Stomach (tissue), 9 donors: ENCODE results near the gene CALHM4. TPM values are rescaled to one million over a fixed set of nuclear protein-coding genes. Genes with fewer than 3 reads are reported as not detected.
A peak's percentile ranks its signal among the peaks of the same experiment; 100 is the strongest.

ENCODE experiments used
- DNase-seq, 2 donors: peaks; one replicate each; pipeline versions ENCODE4 v3.0.0 to v3.0.0-alpha.2; 2013 to 2019
- H3K27ac ChIP-seq, 5 donors: fragments of 200-600 bp in 4 of 5; sonication (generic) in 4 of 5; one replicate each; pipeline ENCODE4 v1.5.1; 2013 to 2019; ENCODE audit warnings: mild to moderate bottlenecking in 1 of 5, moderate library complexity in 1 of 5
- H3K27me3 ChIP-seq, 3 donors: fragments of 200-600 bp; sonication (generic); one replicate each; pipeline ENCODE4 v1.5.1; 2017 to 2019; ENCODE audit warnings: mixed run types in 1 of 3
- H3K36me3 ChIP-seq, 4 donors: fragments of 200-600 bp; sonication (generic); 1 replicate in 3 of 4; 2 replicates in 1 of 4; pipeline ENCODE4 v1.5.1; 2016 to 2019
- H3K4me1 ChIP-seq, 4 donors: fragments of 200-600 bp; sonication (generic); one replicate each; pipeline ENCODE4 v1.5.1; 2016 to 2019
- H3K4me3 ChIP-seq, 4 donors: fragments of 200-600 bp; sonication (generic) in 3 of 4; one replicate each; pipeline ENCODE4 v1.5.1; 2016 to 2019; ENCODE audit warnings: mild to moderate bottlenecking in 1 of 4
- H3K9me3 ChIP-seq, 4 donors: fragments of 200-600 bp; sonication (generic); one replicate each; pipeline ENCODE4 v1.5.1; 2016 to 2019
- CTCF ChIP-seq, 7 experiments: fragments of 450-650 bp in 4 of 7; fragments of 200-600 bp in 3 of 7; sonication (generic) in 3 of 7; IDR thresholded peaks; one replicate each; pipeline ENCODE4 v1.5.1; 2016 to 2019; ENCODE audit warnings: antibody characterized with exemption in 7 of 7, control low read depth in 2 of 7, mild to moderate bottlenecking in 1 of 7
- EP300 ChIP-seq: sonication (generic); formaldehyde crosslinking; IDR thresholded peaks from one replicate; pipeline ENCODE4 v1.6.1; 2017; ENCODE audit warnings: antibody characterized with exemption
- POLR2A ChIP-seq, 4 donors: fragments of 450-650 bp; IDR thresholded peaks; one replicate each; pipeline ENCODE4 v1.6.1; 2016; ENCODE audit warnings: antibody characterized with exemption in 4 of 4, control low read depth in 2 of 4, mild to moderate bottlenecking in 1 of 4, moderate library complexity in 1 of 4
- POLR2AphosphoS5 ChIP-seq, 3 donors: sonication (generic); formaldehyde crosslinking; IDR thresholded peaks; one replicate each; pipeline ENCODE4 v1.6.1; 2016; ENCODE audit warnings: antibody characterized with exemption in 3 of 3
- WGBS, 5 donors: extraction: QIAGEN DNeasy Blood & Tissue Kit in 3 of 5; methylation state at CpG; one replicate each; pipeline versions ENCODE4 v1.1.5 to v1.1.7; 2013 to 2018; 5-methylcytosine and 5-hydroxymethylcytosine counted together
- intact Hi-C: fragments of 100-400 bp; cut with DNase I; formaldehyde crosslinking; loops from one replicate; pipeline ENCODE4 v1.15.1; 2023; ENCODE audit warnings: low total_unique reads
- polyA plus RNA-seq, 3 donors: library from polyadenylated mRNA; stranded (reverse); fragments of 200-250 nt; gene quantifications; one replicate each; pipeline ENCODE4 v1.2.3, GENCODE V29; 2013
- total RNA-seq, 5 donors: library from RNA; depleted of rRNA; stranded (reverse); fragments of >200 nt; gene quantifications; one replicate each; pipeline versions ENCODE4 v1.1.0 to v1.2.3, GENCODE V29; 2014 to 2016
- donor health status: healthy with polysubstance abuse.
- donor health status: Bipolar disorder and iron deficiency.
- donor health status: healthy.

CALHM4 gene
- total and polyA plus RNA-seq, 8 donors: not detected

- Histone ChIP-seq H3K27ac (no peak overlapping the region), H3K9me3 (no peaks in the 10 kb centered on the region), H3K4me1 (no peaks in the 10 kb centered on the region), H3K4me3 (no peak overlapping the region), H3K36me3 (no peaks in the 10 kb centered on the region), H3K27me3 (no peaks in the 10 kb centered on the region)
- peak in 1 of 2 donors; percentile 30 for DNase-seq
- TF ChIP-seq EP300 (no peak), POLR2AphosphoS5 (IDR thresholded peaks at IDR 0.05) (no peak), CTCF (IDR thresholded peaks at IDR 0.05) (no peak), POLR2A (IDR thresholded peaks at IDR 0.05) (no peak)
- intact Hi-C loops: no loop called here
- whole genome bisulfite sequencing, 5 donors: 76 to 84% (median 80%) methylated on average over 4 of the region's 4 CpGs
Measured at GRCh38 chr6:116518621-116519368, 34.8 kb upstream of the CALHM4 start.

- H3K4me3 ChIP-seq: no peak overlapping the region
- 84 to 95% (median 91%) methylated on average over 2 of the region's 2 CpGs for WGBS, 5 donors
- no peak overlapping the region for H3K27ac ChIP-seq
- H3K36me3 ChIP-seq: no peaks in the 10 kb centered on the region
- H3K4me1 ChIP-seq: no peaks in the 10 kb centered on the region
- intact Hi-C loops: no loop called here
- DNase-seq: no peak
- TF ChIP-seq POLR2AphosphoS5 (IDR thresholded peaks at IDR 0.05) (no peak), POLR2A (IDR thresholded peaks at IDR 0.05) (no peak), CTCF (IDR thresholded peaks at IDR 0.05) (no peak), EP300 (no peak)
- no peaks in the 10 kb centered on the region for H3K27me3 ChIP-seq
- H3K9me3 ChIP-seq: no peaks in the 10 kb centered on the region
Measured at GRCh38 chr6:116522896-116523295, 30.7 kb upstream of the CALHM4 start.

GRCh38 chr6:116524236-116524635 is 29.3 kb upstream of the CALHM4 start:
- H3K4me3 ChIP-seq: no peak overlapping the region
- TF ChIP-seq POLR2AphosphoS5 (IDR thresholded peaks at IDR 0.05) (no peak), POLR2A (IDR thresholded peaks at IDR 0.05) (no peak), EP300 (no peak), CTCF (IDR thresholded peaks at IDR 0.05) (no peak)
- no peak overlapping the region for H3K27ac ChIP-seq
- intact Hi-C loops: no loop called here
- H3K27me3 ChIP-seq: peaks cover 0 to under 1% (median 0%) of the 10 kb centered on the region in 3 donors
- 85 to 96% (median 91%) methylated on average over 2 of the region's 2 CpGs for WGBS, 5 donors
- no peaks in the 10 kb centered on the region for H3K4me1 ChIP-seq
- H3K36me3 ChIP-seq: no peaks in the 10 kb centered on the region
- DNase-seq: no peak
- no peaks in the 10 kb centered on the region for H3K9me3 ChIP-seq

GRCh38 chr6:116528133-116528532 is 25.4 kb upstream of the CALHM4 start:
- Histone ChIP-seq H3K36me3 (no peaks in the 10 kb centered on the region), H3K4me1 (peaks cover 0 to 4% (median 0%) of the 10 kb centered on the region in 4 donors), H3K9me3 (no peaks in the 10 kb centered on the region), H3K27me3 (peaks cover 0 to 3% (median 0%) of the 10 kb centered on the region in 3 donors), H3K27ac (no peak overlapping the region), H3K4me3 (no peak overlapping the region)
- intact Hi-C loops: no loop called here
- no peak for TF ChIP-seq POLR2A (IDR thresholded peaks at IDR 0.05)
- TF ChIP-seq POLR2AphosphoS5 (IDR thresholded peaks at IDR 0.05): no peak
- 69 to 93% (median 77%) methylated on average over 1 of the region's 1 CpG for WGBS, 5 donors
- no peak for DNase-seq

- WGBS, 5 donors: 33 to 57% (median 38%) methylated on average over 3 of the region's 3 CpGs
- Histone ChIP-seq H3K36me3 (no peaks in the 10 kb centered on the region), H3K9me3 (no peaks in the 10 kb centered on the region), H3K4me1 (peaks cover 0 to 4% (median 0%) of the 10 kb centered on the region in 4 donors), H3K4me3 (no peak overlapping the region), H3K27ac (no peak overlapping the region), H3K27me3 (peaks cover 0 to 3% (median 0%) of the 10 kb centered on the region in 3 donors)
- DNase-seq: no peak
- intact Hi-C loops: no loop called here
- TF ChIP-seq POLR2A (IDR thresholded peaks at IDR 0.05) (no peak), CTCF (IDR thresholded peaks at IDR 0.05) (no peak), POLR2AphosphoS5 (IDR thresholded peaks at IDR 0.05) (no peak), EP300 (no peak)
Measured at GRCh38 chr6:116528780-116529179, 24.8 kb upstream of the CALHM4 start.
